ENCODE results near the gene JUN. TPM values are rescaled to one million over a fixed set of nuclear protein-coding genes. Genes with fewer than 3 reads are reported as not detected.

The JUN gene
- total RNA-seq, 1 donor from 2014 or later = 134 TPM

- H3K9me3 Mint-ChIP-seq (ENCODE audit: unreplicated experiment) = no peaks in the 10 kb centered on the region
- peaks cover 61% of the 10 kb centered on the region for H3K4me1 Mint-ChIP-seq (ENCODE audit: unreplicated experiment)
- H3K4me3 Mint-ChIP-seq (ENCODE audit: unreplicated experiment) = peak overlapping the region; percentile 78
- no peak for TF ChIP-seq CTCF (IDR thresholded peaks at IDR 0.05)
- no peaks in the 10 kb centered on the region for H3K36me3 Mint-ChIP-seq (ENCODE audit: unreplicated experiment)
- no peak for DNase-seq (ENCODE audit: extremely low spot score, unreplicated experiment)
- H3K27ac Mint-ChIP-seq (ENCODE audit: unreplicated experiment) = peak overlapping the region; percentile 92
- H3K27me3 Mint-ChIP-seq (ENCODE audit: unreplicated experiment) = no peaks in the 10 kb centered on the region
Observed at GRCh38 chr1:58816747-58817221, 32.9 kb upstream of the JUN start.

- peak overlapping the region; percentile 92 for H3K27ac Mint-ChIP-seq (ENCODE audit: unreplicated experiment)
Observed at GRCh38 chr1:58816072-58816746, 32.4 kb upstream of the JUN start.

GRCh38 chr1:58815686-58816071, 31.8 kb upstream of the JUN start:
- H3K4me1 Mint-ChIP-seq (ENCODE audit: unreplicated experiment) = peaks cover 61% of the 10 kb centered on the region
- DNase-seq (ENCODE audit: extremely low spot score, unreplicated experiment) = no peak
- no peaks in the 10 kb centered on the region for H3K9me3 Mint-ChIP-seq (ENCODE audit: unreplicated experiment)
- no peaks in the 10 kb centered on the region for H3K36me3 Mint-ChIP-seq (ENCODE audit: unreplicated experiment)
- no peaks in the 10 kb centered on the region for H3K27me3 Mint-ChIP-seq (ENCODE audit: unreplicated experiment)
- peak overlapping the region; percentile 92 for H3K27ac Mint-ChIP-seq (ENCODE audit: unreplicated experiment)
- H3K4me3 Mint-ChIP-seq (ENCODE audit: unreplicated experiment) = peak overlapping the region; percentile 78
- TF ChIP-seq CTCF (IDR thresholded peaks at IDR 0.05) = no peak

More at GRCh38 chr1:58816072-58816746, 32.4 kb upstream of the JUN start:
- Mint-ChIP-seq H3K4me3 (ENCODE audit: unreplicated experiment) (peak overlapping the region; percentile 78), H3K36me3 (ENCODE audit: unreplicated experiment) (no peaks in the 10 kb centered on the region), H3K4me1 (ENCODE audit: unreplicated experiment) (peaks cover 61% of the 10 kb centered on the region), H3K27me3 (ENCODE audit: unreplicated experiment) (no peaks in the 10 kb centered on the region), H3K9me3 (ENCODE audit: unreplicated experiment) (no peaks in the 10 kb centered on the region)
- TF ChIP-seq CTCF (IDR thresholded peaks at IDR 0.05) = no peak
- DNase-seq (ENCODE audit: extremely low spot score, unreplicated experiment) = peak; percentile 95

GRCh38 chr1:58815069-58815685, 31.3 kb upstream of the JUN start:
- no peaks in the 10 kb centered on the region for H3K9me3 Mint-ChIP-seq (ENCODE audit: unreplicated experiment)
- H3K36me3 Mint-ChIP-seq (ENCODE audit: unreplicated experiment) = no peaks in the 10 kb centered on the region
- peak overlapping the region; percentile 92 for H3K27ac Mint-ChIP-seq (ENCODE audit: unreplicated experiment)
- DNase-seq (ENCODE audit: extremely low spot score, unreplicated experiment) = peak; percentile 87
- peaks cover 60% of the 10 kb centered on the region for H3K4me1 Mint-ChIP-seq (ENCODE audit: unreplicated experiment)
- H3K27me3 Mint-ChIP-seq (ENCODE audit: unreplicated experiment) = no peaks in the 10 kb centered on the region
- H3K4me3 Mint-ChIP-seq (ENCODE audit: unreplicated experiment) = peak overlapping the region; percentile 78
- TF ChIP-seq CTCF (IDR thresholded peaks at IDR 0.05) = no peak
